Measurements from ENCODE around the gene LRP1-AS. TPM values are rescaled to one million over a fixed set of nuclear protein-coding genes. Genes with fewer than 3 reads are reported as not detected.

Gene LRP1-AS
- total and polyA plus RNA-seq, 7 donors = not detected

DNA sequence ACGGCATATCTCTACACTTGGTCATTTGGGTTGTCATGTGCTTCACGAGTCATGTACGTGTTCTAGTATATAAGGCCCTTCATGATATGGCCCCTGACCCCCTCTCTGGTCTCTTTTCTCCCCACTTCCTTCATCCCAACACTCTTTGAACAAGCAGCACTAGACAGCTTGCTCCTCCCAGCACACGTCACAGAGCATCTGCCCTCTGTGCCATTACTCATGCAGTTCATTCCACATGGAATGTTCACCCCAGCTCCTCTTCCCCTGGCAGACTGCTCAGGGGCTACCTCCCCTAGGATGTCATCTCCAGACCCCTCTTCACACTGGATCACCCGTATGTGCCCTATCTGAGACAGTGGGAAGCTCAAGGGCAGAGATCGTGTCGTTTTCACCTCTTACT, 14.1 kb upstream of the LRP1-AS start:
- intact Hi-C loops (cut with DNase I) = no loop called here
- Histone ChIP-seq H3K27me3 (no peaks in the 10 kb centered on the region), H3K4me3 (no peak overlapping the region), H3K4me1 (peaks cover 0 to 18% (median 6%) of the 10 kb centered on the region in 4 donors), H3K27ac (no peak overlapping the region), H3K36me3 (peaks cover 56 to 100% (median 65%) of the 10 kb centered on the region in 4 donors), H3K9me3 (no peaks in the 10 kb centered on the region)
- no peak for DNase-seq
- no peak for TF ChIP-seq POLR2A (IDR thresholded peaks at IDR 0.05)
- no peak for TF ChIP-seq CTCF (IDR thresholded peaks at IDR 0.05)
- no peak for TF ChIP-seq EP300 (IDR thresholded peaks at IDR 0.05)
- TF ChIP-seq POLR2AphosphoS5 (IDR thresholded peaks at IDR 0.05) = no peak
- WGBS, 2 donors = 91% methylated on average over 7 of the region's 7 CpGs

- DNase-seq = no peak
Measured at GRCh38 chr12:57160741-57161140, 13.3 kb upstream of the LRP1-AS start.

GRCh38 chr12:57160040-57160439, 12.6 kb upstream of the LRP1-AS start:
- no peaks in the 10 kb centered on the region for H3K9me3 ChIP-seq
- H3K27ac ChIP-seq = peak overlapping the region in 2 of 4 donors; percentile 1 to 33
- no peak overlapping the region for H3K4me3 ChIP-seq
- TF ChIP-seq CTCF (IDR thresholded peaks at IDR 0.05) = no peak
- no peak for TF ChIP-seq EP300 (IDR thresholded peaks at IDR 0.05)
- no peak for TF ChIP-seq POLR2A (IDR thresholded peaks at IDR 0.05)
- no peak for TF ChIP-seq POLR2AphosphoS5 (IDR thresholded peaks at IDR 0.05)
- WGBS, 2 donors = 87 to 89% methylated on average over 4 of the region's 4 CpGs
- DNase-seq = no peak
- no peaks in the 10 kb centered on the region for H3K27me3 ChIP-seq
- intact Hi-C loops (cut with DNase I) = no loop called here
- H3K36me3 ChIP-seq = peaks cover 58 to 100% (median 65%) of the 10 kb centered on the region in 4 donors
- H3K4me1 ChIP-seq = peaks cover 0 to 18% (median 6%) of the 10 kb centered on the region in 4 donors

More at GRCh38 chr12:57160741-57161140, 13.3 kb upstream of the LRP1-AS start:
- Histone ChIP-seq H3K4me3 (no peak overlapping the region), H3K9me3 (no peaks in the 10 kb centered on the region), H3K4me1 (peaks cover 0 to 18% (median 6%) of the 10 kb centered on the region in 4 donors), H3K27ac (no peak overlapping the region), H3K27me3 (no peaks in the 10 kb centered on the region), H3K36me3 (peaks cover 56 to 100% (median 65%) of the 10 kb centered on the region in 4 donors)
- WGBS, 2 donors = 95 to 96% methylated on average over 14 of the region's 14 CpGs
- TF ChIP-seq POLR2A (IDR thresholded peaks at IDR 0.05) (no peak), POLR2AphosphoS5 (IDR thresholded peaks at IDR 0.05) (no peak), EP300 (IDR thresholded peaks at IDR 0.05) (no peak), CTCF (IDR thresholded peaks at IDR 0.05) (no peak)
- intact Hi-C loops (cut with DNase I) = no loop called here

GRCh38 chr12:57159311-57159710, 11.9 kb upstream of the LRP1-AS start:
- intact Hi-C loops (cut with DNase I) = no loop called here
- Histone ChIP-seq H3K4me3 (no peak overlapping the region), H3K36me3 (peaks cover 60 to 100% (median 68%) of the 10 kb centered on the region in 4 donors), H3K9me3 (no peaks in the 10 kb centered on the region), H3K27ac (peak overlapping the region in 3 of 4 donors; percentile 23 to 43 (median 33)), H3K4me1 (peaks cover 0 to 18% (median 9%) of the 10 kb centered on the region in 4 donors), H3K27me3 (no peaks in the 10 kb centered on the region)
- peak; percentile 64 for DNase-seq
- no peak for TF ChIP-seq POLR2AphosphoS5 (IDR thresholded peaks at IDR 0.05)
- no peak for TF ChIP-seq EP300 (IDR thresholded peaks at IDR 0.05)
- no peak for TF ChIP-seq CTCF (IDR thresholded peaks at IDR 0.05)
- no peak for TF ChIP-seq POLR2A (IDR thresholded peaks at IDR 0.05)
- WGBS, 2 donors = 76 to 83% methylated on average over 4 of the region's 4 CpGs

DNA sequence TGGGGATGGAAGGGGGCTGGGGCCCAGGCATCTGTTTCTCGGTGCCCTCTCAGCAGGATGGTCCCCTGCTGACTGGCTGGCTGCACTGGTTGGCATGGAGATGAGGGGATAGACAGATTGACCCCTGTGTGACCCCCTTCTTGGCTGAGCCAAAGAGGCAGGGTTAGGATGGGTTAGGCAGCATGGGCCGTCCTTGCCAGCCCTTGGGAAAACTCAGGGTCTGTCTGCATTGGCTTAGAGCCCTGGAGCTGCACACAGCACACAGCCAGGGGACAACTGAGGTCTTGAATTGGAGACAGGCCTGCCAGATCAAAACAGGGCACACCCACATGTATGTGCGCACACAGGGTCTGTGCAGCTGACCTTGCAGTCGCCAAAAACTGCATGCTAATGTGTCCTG, 11.2 kb upstream of the LRP1-AS start:
- no peaks in the 10 kb centered on the region for H3K27me3 ChIP-seq
- peak; percentile 63 for DNase-seq
- no peaks in the 10 kb centered on the region for H3K9me3 ChIP-seq
- H3K4me3 ChIP-seq = no peak overlapping the region
- H3K27ac ChIP-seq = peak overlapping the region; percentile 17 to 48 (median 28)
- H3K4me1 ChIP-seq = peaks cover 0 to 18% (median 12%) of the 10 kb centered on the region in 4 donors
- peaks cover 61 to 98% (median 71%) of the 10 kb centered on the region in 4 donors for H3K36me3 ChIP-seq
- peak in 1 of 4 donors; percentile 12 for TF ChIP-seq POLR2AphosphoS5 (IDR thresholded peaks at IDR 0.05)
- TF ChIP-seq EP300 (IDR thresholded peaks at IDR 0.05) = no peak
- TF ChIP-seq CTCF (IDR thresholded peaks at IDR 0.05) = no peak
- no peak for TF ChIP-seq POLR2A (IDR thresholded peaks at IDR 0.05)
- WGBS, 2 donors = 81 to 88% methylated on average over 4 of the region's 4 CpGs
- intact Hi-C loops (cut with DNase I) = no loop called here

Measured in sigmoid colon (tissue), 7 donors.